HCT116 (cell line): ENCODE data around the gene VIPR2. TPM values are rescaled to one million over a fixed set of nuclear protein-coding genes. Genes with fewer than 3 reads are reported as not detected.

Experiments used
- ATAC-seq: fragments of 200-7000 bp; cut with Tn5 transposase; 2 replicates; pipeline ENCODE4 v1.9.1; 2020; ENCODE audit warnings: mild to moderate bottlenecking, moderate library complexity
- BruUV-seq: library from RNA; stranded (reverse); fragments of 400-500 nt; replicated peaks from 2 replicates; lab custom pipeline; 2021; lab: Mats Ljungman, UMichigan
- CTCF ChIA-PET: fragments of 300-600 bp; sonication (Branson Sonifier 250); formaldehyde crosslinking; loops from one replicate; lab custom pipeline; 2021; ENCODE audit warnings: antibody characterized with exemption; lab: Charles Lee
- POLR2A ChIA-PET: fragments of 300-600, 350-600 bp; sonication (Branson Sonifier 250); formaldehyde crosslinking; loops from one replicate; lab custom pipeline; 2021; ENCODE audit warnings: antibody characterized with exemption; lab: Charles Lee
- RAD21 ChIA-PET, 2 experiments: fragments of 300-600 bp; sonication (Branson Sonifier 250); formaldehyde crosslinking; loops; one replicate each; lab custom pipeline; 2023; ENCODE audit warnings: low total read pairs in 2 of 2; ENCODE audit not compliant: uncharacterized antibody in 2 of 2, unreplicated experiment in 2 of 2, low non-redundant PET in 1 of 2; lab: Charles Lee
- DNase-seq: peaks from one replicate; pipeline ENCODE4 v3.0.0-alpha.2; 2010; ENCODE audit warnings: low read depth, low spot score
- H2AFZ ChIP-seq: fragments of 200-600 bp; shearing (Covaris generic), sonication (generic); 2 replicates; pipeline ENCODE4 v1.6.1; 2017; ENCODE audit warnings: low read depth, mixed run types, mixed read lengths, antibody characterized with exemption, low read length; ENCODE audit not compliant: poor library complexity, severe bottlenecking
- H3K27ac ChIP-seq: 2 replicates; pipeline ENCODE4 v1.5.1; 2012; ENCODE audit warnings: low read depth, low read length
- H3K27me3 ChIP-seq: fragments of 200-600 bp; sonication (generic); 2 replicates; pipeline ENCODE4 v1.6.1; 2016; ENCODE audit warnings: mixed run types, low read length, mixed read lengths; ENCODE audit not compliant: insufficient read depth
- H3K36me3 ChIP-seq, 2 experiments: fragments of 200-500 bp in 1 of 2; fragments of 200-600 bp in 1 of 2; sonication (Bioruptor generic) in 1 of 2; sonication (generic) in 1 of 2; 2 replicates each; pipeline versions ENCODE4 v1.5.1 to v1.6.1; 2014 to 2016; ENCODE audit warnings: low read length in 2 of 2, inconsistent platforms in 1 of 2, mixed read lengths in 1 of 2, mixed run types in 1 of 2; ENCODE audit not compliant: insufficient read depth in 2 of 2, control insufficient read depth in 1 of 2
- H3K4me1 ChIP-seq, 2 experiments: fragments of 200-600 bp in 1 of 2; sonication (generic) in 1 of 2; 2 replicates each; pipeline versions ENCODE4 v1.5.1 to v1.6.1; 2012 to 2017; ENCODE audit warnings: low read length in 2 of 2, inconsistent platforms in 1 of 2, mild to moderate bottlenecking in 1 of 2, mixed read lengths in 1 of 2, mixed run types in 1 of 2, moderate library complexity in 1 of 2; ENCODE audit not compliant: insufficient read depth in 2 of 2, control insufficient read depth in 1 of 2
- H3K4me2 ChIP-seq: fragments of 200-600 bp; sonication (generic); 2 replicates; pipeline ENCODE4 v1.6.1; 2017; ENCODE audit warnings: mixed run types, low read length, mixed read lengths
- H3K4me3 ChIP-seq, 2 experiments: fragments of 200-600 bp in 1 of 2; sonication (generic) in 1 of 2; replicated peaks in 1 of 2; 2 replicates each; pipeline ENCODE4 v1.5.1; 2011 to 2016; ENCODE audit warnings: low read length in 2 of 2, control low read depth in 1 of 2, low read depth in 1 of 2, mild to moderate bottlenecking in 1 of 2, mixed read lengths in 1 of 2, mixed run types in 1 of 2
- H3K79me2 ChIP-seq: fragments of 200-600 bp; sonication (generic); 2 replicates; pipeline ENCODE4 v1.6.1; 2017; ENCODE audit warnings: mild to moderate bottlenecking, mixed run types, low read length, moderate library complexity, mixed read lengths; ENCODE audit not compliant: insufficient read depth
- H3K9ac ChIP-seq: fragments of 200-600 bp; sonication (generic); 2 replicates; pipeline ENCODE4 v1.6.1; 2016; ENCODE audit warnings: low read length, mixed read lengths
- H3K9me2 ChIP-seq: fragments of 200-600 bp; sonication (generic), shearing (Covaris generic); 2 replicates; pipeline ENCODE4 v1.6.1; 2017; ENCODE audit warnings: mixed run types, mild to moderate bottlenecking, moderate library complexity; ENCODE audit not compliant: insufficient read depth
- H3K9me3 ChIP-seq, 2 experiments: fragments of 200-500 bp in 1 of 2; fragments of 200-600 bp in 1 of 2; sonication (Bioruptor generic) in 1 of 2; sonication (generic) in 1 of 2; 2 replicates each; pipeline ENCODE4 v1.6.1; 2014 to 2017; ENCODE audit warnings: low read length in 2 of 2, mixed read lengths in 2 of 2, inconsistent platforms in 1 of 2, low read depth in 1 of 2, mild to moderate bottlenecking in 1 of 2, mixed run types in 1 of 2, moderate library complexity in 1 of 2; ENCODE audit not compliant: control insufficient read depth in 1 of 2, insufficient read depth in 1 of 2
- H4K20me1 ChIP-seq: fragments of 200-600 bp; sonication (generic), shearing (Covaris generic); 2 replicates; pipeline ENCODE4 v1.6.1; 2017; ENCODE audit warnings: mixed run types, mild to moderate bottlenecking, moderate library complexity; ENCODE audit not compliant: insufficient read depth
- CEBPB ChIP-seq: IDR thresholded peaks from 2 replicates; pipeline ENCODE4 v1.6.1; 2012; ENCODE audit warnings: low read depth
- EZH2 ChIP-seq: fragments of 200-600 bp; sonication (generic); IDR thresholded peaks from 2 replicates; pipeline ENCODE4 v1.6.1; 2017; ENCODE audit warnings: antibody characterized with exemption, mixed run types
- EZH2phosphoT487 ChIP-seq: fragments of 200-600 bp; IDR thresholded peaks from 2 replicates; pipeline ENCODE4 v1.6.1; 2018; ENCODE audit warnings: antibody characterized with exemption, borderline replicate concordance
- FOSL1 ChIP-seq: IDR thresholded peaks from 2 replicates; pipeline ENCODE4 v1.6.1; 2012; ENCODE audit warnings: low read depth
- POLR2A ChIP-seq: IDR thresholded peaks from 2 replicates; pipeline ENCODE4 v1.7.0; 2011; ENCODE audit warnings: borderline replicate concordance; ENCODE audit not compliant: insufficient read depth, insufficient read length; ENCODE audit errors: extremely low read depth
- RAD21 ChIP-seq: IDR thresholded peaks from 2 replicates; pipeline ENCODE4 v1.6.1; 2012; ENCODE audit warnings: low read depth, mild to moderate bottlenecking
- SIN3A ChIP-seq: IDR thresholded peaks from 2 replicates; pipeline ENCODE4 v1.6.1; 2012; ENCODE audit warnings: low read depth
- YY1 ChIP-seq: IDR thresholded peaks from 2 replicates; pipeline ENCODE4 v1.6.1; 2011; ENCODE audit warnings: low read length, low read depth, moderate library complexity, mild to moderate bottlenecking; ENCODE audit not compliant: insufficient replicate concordance; ENCODE audit errors: extremely low read depth
- ZFX ChIP-seq: fragments of 450-650 bp; IDR thresholded peaks from 2 replicates; pipeline ENCODE4 v1.6.1; 2017
- intact Hi-C: fragments of 100-400 bp; cut with micrococcal nuclease; formaldehyde crosslinking; loops from 2 replicates; pipeline ENCODE4 v1.10.0; 2022
- total RNA-seq: library from RNA; stranded (reverse); gene quantifications from one replicate; pipeline ENCODE4 v1.2.1, GENCODE V29; 2021; ENCODE audit not compliant: unreplicated experiment
- TF ChIP-seq, protein P1 (sequence below): IDR thresholded peaks from 2 replicates; pipeline ENCODE4 v1.6.1; 2012
- TF ChIP-seq, protein P2 (sequence below): IDR thresholded peaks from 2 replicates; pipeline ENCODE4 v1.6.1; 2012; ENCODE audit warnings: low read depth
- TF ChIP-seq, protein P3 (sequence below), 3 experiments: fragments of 200-600 bp in 1 of 3; sonication (generic) in 1 of 3; IDR thresholded peaks in 2 of 3; conservative IDR thresholded peaks in 1 of 3; 2 replicates each; pipeline ENCODE4 v1.5.1; 2012 to 2017; ENCODE audit warnings: low read depth in 2 of 3, low read length in 2 of 3, antibody characterized with exemption in 1 of 3, borderline replicate concordance in 1 of 3, control low read depth in 1 of 3, mild to moderate bottlenecking in 1 of 3, mixed read lengths in 1 of 3, mixed run types in 1 of 3, moderate library complexity in 1 of 3; ENCODE audit not compliant: insufficient read depth in 1 of 3
- TF ChIP-seq, protein P4 (sequence below): IDR thresholded peaks from 2 replicates; pipeline ENCODE4 v1.6.1; 2011; ENCODE audit warnings: mild to moderate bottlenecking, low read length, moderate library complexity; ENCODE audit not compliant: insufficient replicate concordance; ENCODE audit errors: extremely low read depth
- TF ChIP-seq, protein P5 (sequence below): IDR thresholded peaks from 2 replicates; pipeline ENCODE4 v1.6.1; 2012

The VIPR2 gene
- total RNA-seq, 1 experiment from 2014 or later: 0.10 TPM

DNA sequence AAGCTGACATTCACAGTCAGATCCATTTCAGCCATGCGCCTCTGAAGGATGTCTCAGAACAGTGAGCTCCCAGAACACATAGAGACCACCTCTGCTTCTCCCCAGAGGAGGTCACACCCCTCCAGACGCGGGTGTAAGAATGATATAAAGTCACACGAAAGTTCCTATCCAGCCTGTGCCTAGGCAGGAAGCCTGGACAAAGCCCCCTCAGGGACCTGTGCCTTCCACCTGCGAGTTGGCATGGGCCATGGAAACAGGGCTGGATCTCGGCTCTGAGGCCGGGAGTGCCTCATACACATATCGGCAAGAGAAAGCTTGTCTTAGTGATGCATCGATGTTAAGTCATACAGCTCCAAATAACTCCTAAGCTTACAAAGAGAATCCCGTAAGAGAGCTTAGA lies 5.0 kb downstream of the VIPR2 start (continued):
- TF ChIP-seq ZFX: no peak
- TF ChIP-seq FOSL1: no peak
- TF ChIP-seq, protein P1, sequence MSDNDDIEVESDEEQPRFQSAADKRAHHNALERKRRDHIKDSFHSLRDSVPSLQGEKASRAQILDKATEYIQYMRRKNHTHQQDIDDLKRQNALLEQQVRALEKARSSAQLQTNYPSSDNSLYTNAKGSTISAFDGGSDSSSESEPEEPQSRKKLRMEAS: no peak
- no peak for TF ChIP-seq SIN3A

DNA sequence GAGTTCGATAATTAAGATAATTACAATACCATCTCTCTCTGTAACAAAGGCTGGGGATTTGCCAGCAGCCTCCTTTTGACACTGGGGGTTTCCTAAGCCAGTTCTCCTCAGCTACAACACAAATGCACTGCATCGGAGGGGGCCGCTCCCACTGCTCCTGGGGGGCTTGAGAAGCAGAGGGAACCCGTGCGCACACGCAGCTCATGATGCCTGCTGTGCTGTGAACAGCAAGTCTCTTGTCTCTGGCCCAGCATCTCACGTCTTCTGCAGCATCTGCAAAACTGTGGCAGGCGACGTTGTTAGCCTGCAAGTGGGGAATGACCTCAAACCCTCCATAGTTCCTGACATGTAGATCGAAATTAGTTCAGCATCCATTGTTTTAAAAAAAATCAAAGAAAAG lies 5.5 kb downstream of the VIPR2 start:
- ChIA-PET POLR2A (no interaction called here), CTCF (no interaction called here), RAD21 (no interaction called here)
- BruUV-seq: no TSS peak
- Histone ChIP-seq H3K79me2 (no peaks in the 10 kb centered on the region), H3K4me3 (no peak overlapping the region), H2AFZ (no peak overlapping the region), H3K36me3 (no peaks in the 10 kb centered on the region), H3K4me1 (no peaks in the 10 kb centered on the region), H4K20me1 (no peaks in the 10 kb centered on the region), H3K9me2 (no peaks in the 10 kb centered on the region), H3K4me2 (no peak overlapping the region), H3K9ac (no peak overlapping the region), H3K27ac (no peak overlapping the region), H3K9me3 (no peaks in the 10 kb centered on the region), H3K27me3 (peaks cover 2% of the 10 kb centered on the region; the same call in 1 of the 2 replicates)
- ATAC-seq (no peak), DNase-seq (no peak)
- TF ChIP-seq POLR2A (no peak), EZH2phosphoT487 (no peak), EZH2 (no peak), YY1 (no peak), CEBPB (no peak), RAD21 (no peak)
- TF ChIP-seq, protein P2, sequence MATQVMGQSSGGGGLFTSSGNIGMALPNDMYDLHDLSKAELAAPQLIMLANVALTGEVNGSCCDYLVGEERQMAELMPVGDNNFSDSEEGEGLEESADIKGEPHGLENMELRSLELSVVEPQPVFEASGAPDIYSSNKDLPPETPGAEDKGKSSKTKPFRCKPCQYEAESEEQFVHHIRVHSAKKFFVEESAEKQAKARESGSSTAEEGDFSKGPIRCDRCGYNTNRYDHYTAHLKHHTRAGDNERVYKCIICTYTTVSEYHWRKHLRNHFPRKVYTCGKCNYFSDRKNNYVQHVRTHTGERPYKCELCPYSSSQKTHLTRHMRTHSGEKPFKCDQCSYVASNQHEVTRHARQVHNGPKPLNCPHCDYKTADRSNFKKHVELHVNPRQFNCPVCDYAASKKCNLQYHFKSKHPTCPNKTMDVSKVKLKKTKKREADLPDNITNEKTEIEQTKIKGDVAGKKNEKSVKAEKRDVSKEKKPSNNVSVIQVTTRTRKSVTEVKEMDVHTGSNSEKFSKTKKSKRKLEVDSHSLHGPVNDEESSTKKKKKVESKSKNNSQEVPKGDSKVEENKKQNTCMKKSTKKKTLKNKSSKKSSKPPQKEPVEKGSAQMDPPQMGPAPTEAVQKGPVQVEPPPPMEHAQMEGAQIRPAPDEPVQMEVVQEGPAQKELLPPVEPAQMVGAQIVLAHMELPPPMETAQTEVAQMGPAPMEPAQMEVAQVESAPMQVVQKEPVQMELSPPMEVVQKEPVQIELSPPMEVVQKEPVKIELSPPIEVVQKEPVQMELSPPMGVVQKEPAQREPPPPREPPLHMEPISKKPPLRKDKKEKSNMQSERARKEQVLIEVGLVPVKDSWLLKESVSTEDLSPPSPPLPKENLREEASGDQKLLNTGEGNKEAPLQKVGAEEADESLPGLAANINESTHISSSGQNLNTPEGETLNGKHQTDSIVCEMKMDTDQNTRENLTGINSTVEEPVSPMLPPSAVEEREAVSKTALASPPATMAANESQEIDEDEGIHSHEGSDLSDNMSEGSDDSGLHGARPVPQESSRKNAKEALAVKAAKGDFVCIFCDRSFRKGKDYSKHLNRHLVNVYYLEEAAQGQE: no peak
- TF ChIP-seq, protein P3, sequence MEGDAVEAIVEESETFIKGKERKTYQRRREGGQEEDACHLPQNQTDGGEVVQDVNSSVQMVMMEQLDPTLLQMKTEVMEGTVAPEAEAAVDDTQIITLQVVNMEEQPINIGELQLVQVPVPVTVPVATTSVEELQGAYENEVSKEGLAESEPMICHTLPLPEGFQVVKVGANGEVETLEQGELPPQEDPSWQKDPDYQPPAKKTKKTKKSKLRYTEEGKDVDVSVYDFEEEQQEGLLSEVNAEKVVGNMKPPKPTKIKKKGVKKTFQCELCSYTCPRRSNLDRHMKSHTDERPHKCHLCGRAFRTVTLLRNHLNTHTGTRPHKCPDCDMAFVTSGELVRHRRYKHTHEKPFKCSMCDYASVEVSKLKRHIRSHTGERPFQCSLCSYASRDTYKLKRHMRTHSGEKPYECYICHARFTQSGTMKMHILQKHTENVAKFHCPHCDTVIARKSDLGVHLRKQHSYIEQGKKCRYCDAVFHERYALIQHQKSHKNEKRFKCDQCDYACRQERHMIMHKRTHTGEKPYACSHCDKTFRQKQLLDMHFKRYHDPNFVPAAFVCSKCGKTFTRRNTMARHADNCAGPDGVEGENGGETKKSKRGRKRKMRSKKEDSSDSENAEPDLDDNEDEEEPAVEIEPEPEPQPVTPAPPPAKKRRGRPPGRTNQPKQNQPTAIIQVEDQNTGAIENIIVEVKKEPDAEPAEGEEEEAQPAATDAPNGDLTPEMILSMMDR (IDR thresholded peaks at IDR 0.05 in 2 of 3, conservative IDR thresholded peaks at IDR 0.05 in 1 of 3; ENCODE audit: borderline replicate concordance in 1 of 3, insufficient read depth in 1 of 3, low read depth in 2 of 3, low read length in 2 of 3): no peak
- TF ChIP-seq, protein P4, sequence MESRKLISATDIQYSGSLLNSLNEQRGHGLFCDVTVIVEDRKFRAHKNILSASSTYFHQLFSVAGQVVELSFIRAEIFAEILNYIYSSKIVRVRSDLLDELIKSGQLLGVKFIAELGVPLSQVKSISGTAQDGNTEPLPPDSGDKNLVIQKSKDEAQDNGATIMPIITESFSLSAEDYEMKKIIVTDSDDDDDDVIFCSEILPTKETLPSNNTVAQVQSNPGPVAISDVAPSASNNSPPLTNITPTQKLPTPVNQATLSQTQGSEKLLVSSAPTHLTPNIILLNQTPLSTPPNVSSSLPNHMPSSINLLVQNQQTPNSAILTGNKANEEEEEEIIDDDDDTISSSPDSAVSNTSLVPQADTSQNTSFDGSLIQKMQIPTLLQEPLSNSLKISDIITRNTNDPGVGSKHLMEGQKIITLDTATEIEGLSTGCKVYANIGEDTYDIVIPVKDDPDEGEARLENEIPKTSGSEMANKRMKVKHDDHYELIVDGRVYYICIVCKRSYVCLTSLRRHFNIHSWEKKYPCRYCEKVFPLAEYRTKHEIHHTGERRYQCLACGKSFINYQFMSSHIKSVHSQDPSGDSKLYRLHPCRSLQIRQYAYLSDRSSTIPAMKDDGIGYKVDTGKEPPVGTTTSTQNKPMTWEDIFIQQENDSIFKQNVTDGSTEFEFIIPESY: no peak
- TF ChIP-seq, protein P5, sequence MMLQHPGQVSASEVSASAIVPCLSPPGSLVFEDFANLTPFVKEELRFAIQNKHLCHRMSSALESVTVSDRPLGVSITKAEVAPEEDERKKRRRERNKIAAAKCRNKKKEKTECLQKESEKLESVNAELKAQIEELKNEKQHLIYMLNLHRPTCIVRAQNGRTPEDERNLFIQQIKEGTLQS: no peak
- intact Hi-C loops: no loop called here
